IMR-90 (cell line): Measurements from ENCODE around the gene PID1. TPM values are rescaled to one million over a fixed set of nuclear protein-coding genes. Genes with fewer than 3 reads are reported as not detected.

Experiments used
- ATAC-seq: fragments of 200-7000 bp; cut with Tn5 transposase; 2 replicates; pipeline ENCODE4 v1.9.1; 2020; ENCODE audit warnings: low read depth, mild to moderate bottlenecking, moderate library complexity
- BruUV-seq: library from RNA; stranded (reverse); fragments of 400-500 nt; replicated peaks from 2 replicates; lab custom pipeline; 2021; lab: Mats Ljungman, UMichigan
- CTCF ChIA-PET: fragments of 300-600 bp; formaldehyde crosslinking; extraction: SDS; loops from one replicate; lab custom pipeline; 2021; ENCODE audit warnings: antibody characterized with exemption; lab: Yijun Ruan, JAX
- POLR2A ChIA-PET: fragments of 300-600 bp; sonication (Branson Sonifier 250); formaldehyde crosslinking; loops from one replicate; lab custom pipeline; 2022; ENCODE audit warnings: antibody characterized with exemption; ENCODE audit not compliant: unreplicated experiment; lab: Charles Lee
- DNase-seq: peaks from one replicate; pipeline ENCODE4 v3.0.0; 2013
- H2AFZ ChIP-seq: replicated peaks from 2 replicates; pipeline ENCODE3; 2013; ENCODE audit warnings: low read length, mild to moderate bottlenecking; ENCODE audit not compliant: poor library complexity
- H2AK5ac ChIP-seq: 2 replicates; pipeline ENCODE4 v1.6.1; 2013; ENCODE audit warnings: low read depth, low read length, inconsistent platforms
- H2AK9ac ChIP-seq: replicated peaks from 2 replicates; pipeline ENCODE3; 2013; ENCODE audit warnings: mild to moderate bottlenecking, low read depth, low read length, moderate library complexity; ENCODE audit not compliant: poor library complexity
- H2BK120ac ChIP-seq: 2 replicates; pipeline ENCODE4 v1.6.1; 2013; ENCODE audit warnings: low read depth, low read length, inconsistent platforms
- H2BK15ac ChIP-seq: 3 replicates; pipeline ENCODE4 v1.6.1; 2013; ENCODE audit warnings: low read depth, low read length, inconsistent platforms
- H2BK20ac ChIP-seq: 2 replicates; pipeline ENCODE4 v1.6.1; 2013; ENCODE audit warnings: low read depth, mild to moderate bottlenecking, inconsistent platforms, low read length, moderate library complexity
- H2BK5ac ChIP-seq: 2 replicates; pipeline ENCODE4 v1.6.1; 2013; ENCODE audit warnings: mild to moderate bottlenecking, low read depth, low read length, inconsistent platforms; ENCODE audit not compliant: poor library complexity, severe bottlenecking
- H3K14ac ChIP-seq: replicated peaks from 2 replicates; pipeline ENCODE4 v1.6.1; 2013; ENCODE audit warnings: low read depth, low read length, inconsistent platforms
- H3K18ac ChIP-seq: 2 replicates; pipeline ENCODE4 v1.6.1; 2013; ENCODE audit warnings: low read depth, low read length, control low read depth
- H3K23ac ChIP-seq: 2 replicates; pipeline ENCODE4 v1.6.1; 2013; ENCODE audit warnings: low read depth, low read length, inconsistent platforms
- H3K27ac ChIP-seq: 2 replicates; pipeline ENCODE4 v1.5.1; 2013; ENCODE audit warnings: mild to moderate bottlenecking, control low read depth, low read length; ENCODE audit not compliant: insufficient read depth
- H3K27me3 ChIP-seq: 2 replicates; pipeline ENCODE4 v1.6.1; 2013; ENCODE audit warnings: low read length; ENCODE audit not compliant: control insufficient read depth, insufficient read depth
- H3K36me3 ChIP-seq: 2 replicates; pipeline ENCODE4 v1.6.1; 2013; ENCODE audit warnings: low read length, mixed read lengths; ENCODE audit not compliant: control insufficient read depth, insufficient read depth
- H3K4ac ChIP-seq: 2 replicates; pipeline ENCODE4 v1.6.1; 2013; ENCODE audit warnings: low read depth, low read length, inconsistent platforms
- H3K4me1 ChIP-seq: 2 replicates; pipeline ENCODE4 v1.6.1; 2013; ENCODE audit warnings: low read length, mixed read lengths; ENCODE audit not compliant: control insufficient read depth, insufficient read depth
- H3K4me2 ChIP-seq: 2 replicates; pipeline ENCODE4 v1.6.1; 2013; ENCODE audit warnings: low read depth, mild to moderate bottlenecking, control low read depth, low read length, moderate library complexity
- H3K4me3 ChIP-seq: 2 replicates; pipeline ENCODE4 v1.5.1; 2013; ENCODE audit warnings: low read depth, mild to moderate bottlenecking, control low read depth, low read length, moderate library complexity; ENCODE audit not compliant: insufficient read depth
- H3K56ac ChIP-seq: 2 replicates; pipeline ENCODE4 v1.6.1; 2013; ENCODE audit warnings: low read length, inconsistent platforms; ENCODE audit not compliant: insufficient read depth; ENCODE audit errors: extremely low read depth
- H3K79me1 ChIP-seq, 2 experiments: 2 replicates each; pipeline ENCODE4 v1.6.1; 2013; ENCODE audit warnings: low read length in 2 of 2, inconsistent platforms in 1 of 2, low read depth in 1 of 2
- H3K9ac ChIP-seq: 2 replicates; pipeline ENCODE4 v1.6.1; 2013; ENCODE audit warnings: low read depth, low read length, control low read depth
- H3K9me1 ChIP-seq: 2 replicates; pipeline ENCODE4 v1.6.1; 2013; ENCODE audit warnings: low read length, inconsistent platforms; ENCODE audit not compliant: insufficient read depth
- H3K9me3 ChIP-seq: 2 replicates; pipeline ENCODE4 v1.6.1; 2013; ENCODE audit warnings: low read length; ENCODE audit not compliant: control insufficient read depth, insufficient read depth
- H4K20me1 ChIP-seq: 2 replicates; pipeline ENCODE4 v1.6.1; 2013; ENCODE audit warnings: low read length, inconsistent platforms; ENCODE audit not compliant: insufficient read depth
- H4K5ac ChIP-seq: 2 replicates; pipeline ENCODE4 v1.6.1; 2013; ENCODE audit warnings: mild to moderate bottlenecking, low read depth, low read length, control low read depth
- H4K8ac ChIP-seq, 2 experiments: 2 replicates each; pipeline ENCODE4 v1.6.1; 2013; ENCODE audit warnings: low read depth in 2 of 2, low read length in 2 of 2, control low read depth in 1 of 2, inconsistent platforms in 1 of 2
- H4K91ac ChIP-seq: 2 replicates; pipeline ENCODE4 v1.6.1; 2013; ENCODE audit warnings: low read depth, low read length, inconsistent platforms; ENCODE audit not compliant: insufficient read depth
- CHD1 ChIP-seq: IDR thresholded peaks from 2 replicates; pipeline ENCODE4 v1.6.1; 2012; ENCODE audit warnings: low read depth, low read length, improper control_type of control experiment
- FOS ChIP-seq: fragments of 150-350 bp; IDR thresholded peaks from 2 replicates; pipeline ENCODE4 v1.6.1; 2016; ENCODE audit warnings: low read depth, low read length
- RFX5 ChIP-seq: IDR thresholded peaks from 2 replicates; pipeline ENCODE4 v1.8.0; 2012; ENCODE audit warnings: low read depth, mild to moderate bottlenecking, low read length, moderate library complexity
- WGBS, 2 experiments: methylation state at CpG; one replicate each; pipeline versions ENCODE4 v1.1.5 to v1.1.7; 2013; ENCODE audit warnings: missing lambda C conversion rate in 2 of 2; ENCODE audit not compliant: insufficient read length in 1 of 2; ENCODE audit errors: extremely low coverage in 2 of 2; 5-methylcytosine and 5-hydroxymethylcytosine counted together
- dilution Hi-C: fragments of 300-500 bp; cut with HindIII; formaldehyde crosslinking; loops from one replicate; pipeline ENCODE4 v1.14.3; 2018; ENCODE audit warnings: low sequenced_read_pairs; ENCODE audit not compliant: unreplicated experiment
- in situ Hi-C: fragments of 300-500 bp; cut with MboI; formaldehyde crosslinking; loops from 3 replicates; pipeline ENCODE4 v1.14.3; 2019; ENCODE audit warnings: low sequenced_read_pairs, inconsistent platforms, mixed read lengths
- intact Hi-C: fragments of 100-400 bp; cut with micrococcal nuclease; formaldehyde crosslinking; loops from 2 replicates; pipeline ENCODE4 v1.10.0; 2022
- polyA plus RNA-seq, 3 experiments: library from polyadenylated mRNA; depleted of rRNA; stranded (reverse); fragments of >200 nt; gene quantifications; 2 replicates each; pipeline ENCODE4 v1.2.3, GENCODE V29; 2012; ENCODE audit warnings: low replicate concordance in 1 of 3
- total RNA-seq: library from RNA; depleted of rRNA; stranded (reverse); fragments of >200 nt; gene quantifications from 2 replicates; pipeline ENCODE4 v1.2.3, GENCODE V29; 2012

The PID1 gene
- total and polyA plus RNA-seq, 2 of the 4 experiments (the other 2 are of a cell fraction): 0.90 to 1.9 TPM

DNA sequence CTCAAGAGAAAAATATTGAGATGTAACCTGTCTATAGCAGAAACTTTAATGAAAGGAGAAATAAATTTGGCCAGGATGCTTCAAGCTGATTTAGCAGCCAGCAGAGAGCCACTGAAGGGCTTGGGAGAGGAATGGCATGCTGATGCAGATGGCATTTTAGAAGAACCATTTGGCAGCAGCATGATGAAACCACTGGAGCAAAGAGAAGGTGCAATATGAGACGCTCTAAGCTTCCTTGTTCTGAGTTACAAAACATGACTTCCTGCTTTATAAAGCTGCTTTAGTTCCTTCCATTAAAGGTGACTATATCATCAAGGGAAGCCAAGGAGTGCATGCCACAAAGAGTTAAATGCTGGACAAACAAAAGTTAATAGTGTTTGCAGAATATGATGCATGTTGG, 189.7 kb downstream of the PID1 start:
- no peak overlapping the region for H2AFZ ChIP-seq
- no peaks in the 10 kb centered on the region for H4K20me1 ChIP-seq
- in situ Hi-C loops: no loop called here
- no peak overlapping the region for H3K14ac ChIP-seq
- no peak overlapping the region for H3K4me3 ChIP-seq
- H2AK5ac ChIP-seq: no peak overlapping the region
- H2BK15ac ChIP-seq: no peak overlapping the region
- TF ChIP-seq FOS (no peak), RFX5 (no peak), CHD1 (no peak)
- H3K18ac ChIP-seq: no peak overlapping the region
- DNase-seq: no peak
- no peaks in the 10 kb centered on the region for H3K4me1 ChIP-seq
- H4K91ac ChIP-seq: no peak overlapping the region
- H3K9me1 ChIP-seq: no peaks in the 10 kb centered on the region
- intact Hi-C loops: no loop called here
- H2AK9ac ChIP-seq: no peak overlapping the region
- peaks cover 6% of the 10 kb centered on the region for H3K9me3 ChIP-seq
- no peak overlapping the region for H3K27ac ChIP-seq
- H2BK20ac ChIP-seq: no peak overlapping the region
- ChIA-PET POLR2A (no interaction called here), CTCF (no interaction called here)
- no peak overlapping the region for H4K8ac ChIP-seq
- H3K23ac ChIP-seq: no peak overlapping the region
- no peaks in the 10 kb centered on the region for H3K36me3 ChIP-seq
- WGBS, 2 experiments: 40% methylated on average over 1 of the region's 1 CpG; no CpG with 5 or more reads in 1 of the 2 experiments
- H3K4me2 ChIP-seq: no peak overlapping the region
- no peaks in the 10 kb centered on the region for H3K27me3 ChIP-seq
- H2BK5ac ChIP-seq: no peak overlapping the region
- ATAC-seq: no peak
- no peak overlapping the region for H3K9ac ChIP-seq
- no peak overlapping the region for H2BK120ac ChIP-seq
- BruUV-seq: no TSS peak
- H3K4ac ChIP-seq: no peak overlapping the region
- no peak overlapping the region for H4K5ac ChIP-seq
- no peaks in the 10 kb centered on the region for H3K79me1 ChIP-seq
- no peak overlapping the region for H3K56ac ChIP-seq
- dilution Hi-C loops: no loop called here
